Omental fat pad (tissue), 4 donors: Measurements from ENCODE around the gene RNLS. TPM values are rescaled to one million over a fixed set of nuclear protein-coding genes. Genes with fewer than 3 reads are reported as not detected.

ENCODE experiments used
- ATAC-seq: fragments of 150-250 bp; one replicate; pipeline ENCODE4 v1.9.1; 2016; ENCODE audit warnings: mild to moderate bottlenecking, moderate library complexity; ENCODE audit not compliant: low FRiP score
- DNase-seq: peaks from one replicate; pipeline ENCODE4 v3.0.0-alpha.2; 2019; ENCODE audit warnings: low spot score
- total RNA-seq, 4 donors: library from RNA; depleted of rRNA; stranded (reverse); fragments of >200 nt; gene quantifications; one replicate each; pipeline ENCODE4 v1.1.0, GENCODE V29; 2016
- TF ChIP-seq, protein P1 (sequence below), 3 donors: fragments of 450-650 bp; IDR thresholded peaks; one replicate each; pipeline ENCODE4 v1.5.1; 2016 to 2017; ENCODE audit warnings: antibody characterized with exemption in 3 of 3, mild to moderate bottlenecking in 3 of 3, moderate library complexity in 2 of 3

RNLS gene
- total RNA-seq, 4 donors from 2014 or later = 13.3 to 24.7 (median 18.3) TPM

DNA sequence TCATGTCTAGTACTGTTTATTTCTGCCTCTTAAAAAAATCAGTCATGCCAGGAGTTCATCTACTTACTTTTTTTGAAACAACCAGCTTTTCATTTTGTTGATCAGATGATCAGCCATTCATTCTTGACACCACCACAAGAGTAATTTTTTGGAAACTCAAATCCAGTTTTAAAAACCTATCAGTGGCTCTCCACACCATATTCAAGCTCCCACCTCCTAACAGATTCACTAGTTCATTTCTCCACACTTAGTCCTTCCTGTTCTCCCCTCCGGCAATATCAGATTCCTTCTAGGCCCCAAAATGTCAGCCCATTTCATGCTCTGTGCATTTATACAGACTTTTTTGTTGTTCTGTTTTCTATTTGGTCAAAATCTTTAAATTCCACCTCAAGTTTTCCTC, 341.6 kb downstream of the RNLS start:
- TF ChIP-seq, protein P1, sequence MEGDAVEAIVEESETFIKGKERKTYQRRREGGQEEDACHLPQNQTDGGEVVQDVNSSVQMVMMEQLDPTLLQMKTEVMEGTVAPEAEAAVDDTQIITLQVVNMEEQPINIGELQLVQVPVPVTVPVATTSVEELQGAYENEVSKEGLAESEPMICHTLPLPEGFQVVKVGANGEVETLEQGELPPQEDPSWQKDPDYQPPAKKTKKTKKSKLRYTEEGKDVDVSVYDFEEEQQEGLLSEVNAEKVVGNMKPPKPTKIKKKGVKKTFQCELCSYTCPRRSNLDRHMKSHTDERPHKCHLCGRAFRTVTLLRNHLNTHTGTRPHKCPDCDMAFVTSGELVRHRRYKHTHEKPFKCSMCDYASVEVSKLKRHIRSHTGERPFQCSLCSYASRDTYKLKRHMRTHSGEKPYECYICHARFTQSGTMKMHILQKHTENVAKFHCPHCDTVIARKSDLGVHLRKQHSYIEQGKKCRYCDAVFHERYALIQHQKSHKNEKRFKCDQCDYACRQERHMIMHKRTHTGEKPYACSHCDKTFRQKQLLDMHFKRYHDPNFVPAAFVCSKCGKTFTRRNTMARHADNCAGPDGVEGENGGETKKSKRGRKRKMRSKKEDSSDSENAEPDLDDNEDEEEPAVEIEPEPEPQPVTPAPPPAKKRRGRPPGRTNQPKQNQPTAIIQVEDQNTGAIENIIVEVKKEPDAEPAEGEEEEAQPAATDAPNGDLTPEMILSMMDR (IDR thresholded peaks at IDR 0.05) = no peak
- ATAC-seq (no peak), DNase-seq (no peak)

DNA sequence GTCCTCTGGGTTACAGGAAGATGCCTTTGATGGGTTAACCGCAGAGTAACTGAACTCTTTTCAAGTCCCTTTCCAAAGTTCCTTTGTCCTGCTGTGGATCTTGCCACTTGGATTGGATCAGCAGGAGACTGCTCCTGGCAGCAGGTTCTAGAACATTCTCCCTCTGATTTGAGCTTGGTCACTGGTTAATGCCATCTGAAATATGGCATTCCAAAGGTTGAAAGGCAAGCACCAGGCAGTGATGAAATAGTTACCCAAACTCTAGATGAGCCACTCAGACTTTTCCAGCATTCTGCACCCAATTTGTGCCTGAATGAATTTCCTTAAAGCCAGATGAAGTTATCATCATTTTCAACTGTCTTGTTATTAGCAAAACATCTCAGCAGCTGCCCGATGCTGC, 343.9 kb downstream of the RNLS start:
- TF ChIP-seq, protein P1 (IDR thresholded peaks at IDR 0.05) = no peak
- DNase-seq (no peak), ATAC-seq (no peak)

DNA sequence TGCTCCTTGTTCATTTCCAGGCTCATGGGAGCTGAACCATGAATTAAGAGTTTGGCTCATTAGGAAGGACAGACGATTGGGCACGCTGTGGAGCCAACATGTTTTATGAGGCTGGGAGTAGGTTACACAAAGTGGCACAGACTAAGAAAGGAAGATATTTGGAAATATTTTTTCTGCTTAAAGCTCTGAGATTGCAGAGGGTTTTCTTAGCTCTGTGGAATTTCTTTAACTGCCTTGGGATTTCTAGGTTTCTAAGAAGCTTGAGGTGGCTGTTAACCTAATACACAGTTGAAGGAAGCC, 344.6 kb downstream of the RNLS start:
- TF ChIP-seq, protein P1 (IDR thresholded peaks at IDR 0.05) = no peak
- no peak for ATAC-seq
- DNase-seq = no peak

DNA sequence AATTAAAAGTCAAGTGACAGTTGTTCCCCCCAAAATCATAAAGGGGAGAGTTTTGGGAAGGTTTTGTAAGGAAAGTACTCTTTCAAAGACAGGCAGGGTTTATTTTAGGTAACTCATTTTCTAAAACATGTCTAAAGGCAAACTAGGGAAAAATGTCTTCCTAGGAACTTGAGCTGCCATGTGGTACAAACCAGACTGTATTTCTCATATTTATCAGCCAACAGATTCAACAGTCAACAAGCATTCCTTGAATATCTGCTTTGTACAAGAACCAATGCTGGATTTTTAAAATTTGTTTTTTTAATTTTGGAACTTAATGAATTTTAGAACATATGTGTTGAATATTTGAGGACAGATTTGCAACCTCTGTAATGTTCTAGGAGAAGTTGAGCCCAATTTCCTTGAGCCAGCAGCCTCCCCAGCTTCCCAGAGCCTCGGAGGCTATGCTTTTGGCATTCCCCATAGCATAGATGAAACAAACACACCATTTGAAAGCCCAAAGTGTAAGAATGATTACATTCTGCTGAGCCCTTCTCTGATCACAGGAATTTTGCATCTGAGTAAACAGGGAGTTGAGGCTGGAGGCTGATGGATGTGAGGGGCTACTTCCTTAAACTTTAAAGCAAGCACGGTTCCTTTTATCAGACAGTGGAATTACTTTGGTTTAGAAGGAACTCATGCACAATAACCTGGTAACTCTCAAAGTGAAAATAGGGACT, 345.1 kb downstream of the RNLS start:
- DNase-seq (no peak), ATAC-seq (no peak)
- TF ChIP-seq, protein P1 (IDR thresholded peaks at IDR 0.05) = no peak

DNA sequence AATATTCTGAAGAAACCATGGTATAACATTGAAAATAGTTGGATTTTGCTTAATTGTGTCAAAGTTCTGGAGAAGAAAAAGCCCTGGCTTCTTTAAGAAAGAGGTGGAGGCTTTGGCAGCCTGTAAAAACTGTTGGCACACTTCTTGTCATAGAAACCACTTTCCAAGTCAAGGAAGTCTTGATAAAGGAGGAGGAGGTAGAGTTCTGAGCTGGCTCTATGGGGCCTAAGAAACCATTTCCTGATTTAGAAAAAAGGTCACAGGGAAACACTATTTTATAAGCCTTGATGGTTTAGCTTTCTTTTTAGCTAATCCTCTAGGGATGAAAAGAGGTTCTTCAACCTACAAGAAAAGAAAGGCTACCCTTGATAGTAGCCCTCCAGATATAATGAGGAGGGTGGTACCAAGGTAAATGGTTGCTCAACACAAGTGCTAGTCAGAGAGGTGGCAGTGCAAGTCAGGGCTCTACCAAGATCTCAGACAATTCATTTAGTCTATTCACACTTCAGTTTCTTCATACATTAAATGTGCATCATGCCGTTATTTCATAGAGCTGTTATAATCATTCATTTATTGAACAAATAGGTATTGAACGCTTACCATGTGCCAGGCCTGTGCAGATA, 346.9 kb downstream of the RNLS start:
- DNase-seq (no peak), ATAC-seq (no peak)
- TF ChIP-seq, protein P1 (IDR thresholded peaks at IDR 0.05) = no peak

DNA sequence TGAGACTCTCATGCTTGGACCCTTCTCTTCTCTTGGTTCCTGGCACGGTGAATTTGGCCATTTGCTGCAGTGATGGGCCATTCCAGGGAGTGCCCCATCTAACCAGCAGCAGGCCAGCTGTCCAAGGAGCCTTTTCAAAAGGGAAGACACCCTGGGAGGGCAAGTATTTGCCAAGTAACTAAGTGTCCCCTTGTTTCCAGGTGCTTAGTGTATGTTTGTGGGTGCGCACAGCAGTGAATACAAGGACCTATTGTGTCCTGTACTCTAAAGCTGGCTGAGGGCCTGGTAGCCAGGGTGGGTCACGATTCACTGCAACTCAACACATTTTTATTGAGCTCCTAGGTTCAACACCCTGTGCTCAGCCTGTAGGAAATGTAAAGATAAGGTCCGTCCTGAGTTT, 348.8 kb downstream of the RNLS start:
- TF ChIP-seq, protein P1 (IDR thresholded peaks at IDR 0.05) = no peak
- ATAC-seq (no peak), DNase-seq (no peak)

DNA sequence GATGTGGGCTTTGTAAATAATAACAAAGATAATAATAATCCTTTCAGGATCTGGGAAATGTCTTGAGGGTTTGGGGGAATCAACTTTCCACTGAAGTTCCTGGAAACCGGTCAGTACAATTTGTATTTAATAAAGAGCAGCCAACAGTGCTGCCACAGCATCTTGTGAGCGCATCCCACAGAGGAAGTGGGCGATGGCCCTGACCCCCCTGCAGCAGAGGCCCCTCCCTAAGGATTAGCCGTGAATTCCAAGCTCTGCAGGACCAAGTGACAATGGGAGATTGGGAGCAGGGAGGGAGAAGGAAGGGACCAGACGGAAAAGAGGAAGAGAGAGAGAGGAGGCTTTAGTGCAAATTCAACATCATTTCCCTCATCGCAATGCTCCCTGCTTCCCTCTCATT, 349.2 kb downstream of the RNLS start:
- ATAC-seq (no peak), DNase-seq (no peak)
- TF ChIP-seq, protein P1 (IDR thresholded peaks at IDR 0.05) = no peak
